CD1c-positive myeloid dendritic cell (primary cell): ENCODE data around the gene RILP.
A peak's percentile ranks its signal among the peaks of the same experiment; 100 is the strongest.
"Not testable (repeated sequence)": the region's sequence is repeated elsewhere in the genome, so short reads cannot be mapped to it uniquely, and the experiment has no call there.

Source experiments
- DNase-seq: peaks from one replicate; pipeline ENCODE4 v3.0.0-alpha.2; 2016; ENCODE audit errors: extremely low spot score

RILP gene

GRCh38 chr17:1649844-1650501 is at the start of gene RILP:
RILP (minus strand) TSS chr17:1649866; CDS start chr17:1649804, 62 bp downstream.
- peak; percentile 86 for DNase-seq

GRCh38 chr17:1697681-1698080 is 48.0 kb upstream of the RILP start:
- no peak for DNase-seq

- peak; percentile 87 for DNase-seq
These were observed 45.7 kb upstream of the RILP start for GRCh38 chr17:1695365-1695764.

- DNase-seq, result peak; percentile 17
These were observed 43.7 kb upstream of the RILP start for GRCh38 chr17:1693339-1693738.

- DNase-seq, result no peak
These were observed 41.0 kb upstream of the RILP start for GRCh38 chr17:1690544-1691221.

- not testable (repeated sequence) for DNase-seq
These were observed 38.7 kb upstream of the RILP start for GRCh38 chr17:1688405-1688804.

GRCh38 chr17:1686086-1686485 is 36.4 kb upstream of the RILP start:
- no peak for DNase-seq

GRCh38 chr17:1684378-1685189 is 34.9 kb upstream of the RILP start, which contains the start of gene PRPF8:
PRPF8 (minus strand) TSS chr17:1684867; CDS start chr17:1684571, 296 bp downstream.
- peak; percentile 99 for DNase-seq

GRCh38 chr17:1683459-1683858 is 33.8 kb upstream of the RILP start:
- DNase-seq, result peak; percentile 48

- no peak for DNase-seq
These were observed 26.7 kb upstream of the RILP start for GRCh38 chr17:1676401-1676800.

- peak; percentile 38 for DNase-seq
These were observed 23.5 kb upstream of the RILP start for GRCh38 chr17:1673041-1673785.

- not testable (repeated sequence) for DNase-seq
These were observed 14.3 kb upstream of the RILP start for GRCh38 chr17:1663934-1664333.

GRCh38 chr17:1661045-1661444 is 11.4 kb upstream of the RILP start:
- no peak for DNase-seq

GRCh38 chr17:1658100-1658499 is 8.4 kb upstream of the RILP start:
- no peak for DNase-seq

- DNase-seq, result no peak
These were observed 4.1 kb upstream of the RILP start for GRCh38 chr17:1653735-1654134.

- not testable (repeated sequence) for DNase-seq
These were observed 3.1 kb upstream of the RILP start for GRCh38 chr17:1652794-1653193.

- DNase-seq, result no peak
These were observed 1.8 kb upstream of the RILP start for GRCh38 chr17:1651559-1651844.

- DNase-seq, result peak; percentile 38
These were observed 1.3 kb upstream of the RILP start for GRCh38 chr17:1650731-1651558.

- peak; percentile 98 for DNase-seq
These were observed 463 bp downstream of the RILP start for GRCh38 chr17:1648963-1649843.
